Neutrophil (primary cell): ENCODE data around the gene HPCAL1.

Experiments used
- H3K27ac ChIP-seq: fragments of 200-600 bp; sonication (generic); 2 replicates; pipeline ENCODE4 v1.5.1; 2016; ENCODE audit warnings: mild to moderate bottlenecking, moderate library complexity
- H3K27me3 ChIP-seq: fragments of 200-600 bp; sonication (generic); 2 replicates; pipeline ENCODE4 v1.6.0; 2016; ENCODE audit warnings: mild to moderate bottlenecking
- H3K36me3 ChIP-seq: fragments of 200-600 bp; sonication (generic); 2 replicates; pipeline ENCODE4 v1.5.1; 2017
- H3K4me1 ChIP-seq, 2 experiments: fragments of 200-600 bp in 1 of 2; sonication (generic) in 1 of 2; 1 replicate in 1 of 2; 2 replicates in 1 of 2; pipeline versions ENCODE4 v1.5.1 to v1.6.1; 2013 to 2016; ENCODE audit warnings: low read depth in 1 of 2, low read length in 1 of 2, mild to moderate bottlenecking in 1 of 2, moderate library complexity in 1 of 2; ENCODE audit not compliant: control insufficient read depth in 1 of 2, insufficient read depth in 1 of 2
- H3K4me3 ChIP-seq, 2 experiments: fragments of 200-600 bp in 1 of 2; sonication (generic) in 1 of 2; 1 replicate in 1 of 2; 2 replicates in 1 of 2; pipeline ENCODE4 v1.5.1; 2013 to 2016; ENCODE audit warnings: low read depth in 1 of 2, low read length in 1 of 2, mild to moderate bottlenecking in 1 of 2, moderate library complexity in 1 of 2
- H3K9me3 ChIP-seq: fragments of 200-600 bp; sonication (generic); 2 replicates; pipeline ENCODE4 v1.5.1; 2016
- TF ChIP-seq, protein P1 (sequence below): fragments of 200-600 bp; sonication (generic); IDR thresholded peaks from 2 replicates; pipeline ENCODE4 v1.5.1; 2016; ENCODE audit warnings: antibody characterized with exemption

The HPCAL1 gene

DNA sequence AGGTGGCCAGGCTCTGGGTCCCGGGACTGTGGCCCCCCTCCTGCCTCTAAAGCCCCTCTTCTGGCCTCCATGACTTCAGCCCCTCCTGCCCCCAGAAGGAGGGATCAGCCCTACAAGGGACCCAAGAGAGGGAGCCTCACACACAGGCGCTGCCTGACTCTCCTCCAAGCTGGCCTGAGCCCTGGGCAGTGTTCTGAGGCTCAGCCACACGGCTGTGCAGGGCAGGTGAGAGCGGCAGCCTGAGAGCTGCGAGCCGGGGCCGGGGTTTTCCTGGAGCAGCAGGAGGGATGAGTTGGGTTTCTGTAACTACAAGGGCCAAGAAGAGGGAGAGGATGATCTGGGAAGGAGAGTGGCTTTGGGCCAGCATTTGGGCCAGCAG lies 70.1 kb downstream of the HPCAL1 start:
- Histone ChIP-seq H3K36me3 (no peaks in the 10 kb centered on the region), H3K9me3 (no peaks in the 10 kb centered on the region), H3K4me1 (no peaks in the 10 kb centered on the region), H3K4me3 (no peak overlapping the region), H3K27me3 (no peaks in the 10 kb centered on the region), H3K27ac (no peak overlapping the region)
- TF ChIP-seq, protein P1, sequence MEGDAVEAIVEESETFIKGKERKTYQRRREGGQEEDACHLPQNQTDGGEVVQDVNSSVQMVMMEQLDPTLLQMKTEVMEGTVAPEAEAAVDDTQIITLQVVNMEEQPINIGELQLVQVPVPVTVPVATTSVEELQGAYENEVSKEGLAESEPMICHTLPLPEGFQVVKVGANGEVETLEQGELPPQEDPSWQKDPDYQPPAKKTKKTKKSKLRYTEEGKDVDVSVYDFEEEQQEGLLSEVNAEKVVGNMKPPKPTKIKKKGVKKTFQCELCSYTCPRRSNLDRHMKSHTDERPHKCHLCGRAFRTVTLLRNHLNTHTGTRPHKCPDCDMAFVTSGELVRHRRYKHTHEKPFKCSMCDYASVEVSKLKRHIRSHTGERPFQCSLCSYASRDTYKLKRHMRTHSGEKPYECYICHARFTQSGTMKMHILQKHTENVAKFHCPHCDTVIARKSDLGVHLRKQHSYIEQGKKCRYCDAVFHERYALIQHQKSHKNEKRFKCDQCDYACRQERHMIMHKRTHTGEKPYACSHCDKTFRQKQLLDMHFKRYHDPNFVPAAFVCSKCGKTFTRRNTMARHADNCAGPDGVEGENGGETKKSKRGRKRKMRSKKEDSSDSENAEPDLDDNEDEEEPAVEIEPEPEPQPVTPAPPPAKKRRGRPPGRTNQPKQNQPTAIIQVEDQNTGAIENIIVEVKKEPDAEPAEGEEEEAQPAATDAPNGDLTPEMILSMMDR, result no peak

DNA sequence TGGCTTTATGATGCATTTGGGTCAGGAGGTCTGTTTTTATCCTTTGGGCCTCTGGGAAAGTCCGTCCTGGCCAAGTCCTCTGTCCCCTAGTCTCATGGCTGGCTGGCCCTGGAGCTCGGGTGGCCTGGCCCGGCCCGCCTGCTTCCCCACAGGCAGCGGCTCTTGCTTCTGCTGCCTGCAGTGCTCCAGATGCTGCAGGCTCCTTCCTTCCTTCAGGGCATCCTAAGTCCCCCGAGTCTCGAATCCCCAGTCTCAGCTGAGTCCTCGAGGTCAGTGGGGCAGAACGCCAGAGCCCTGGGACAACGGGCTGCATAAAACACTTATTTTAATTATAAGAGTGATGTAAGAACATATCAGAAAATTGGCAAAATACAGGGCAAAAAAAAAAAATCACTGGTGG lies 71.2 kb downstream of the HPCAL1 start:
- Histone ChIP-seq H3K36me3 (no peaks in the 10 kb centered on the region), H3K4me1 (peaks cover 5% of the 10 kb centered on the region in 2 experiments), H3K27me3 (no peaks in the 10 kb centered on the region), H3K9me3 (no peaks in the 10 kb centered on the region), H3K4me3 (no peak overlapping the region), H3K27ac (no peak overlapping the region)
- TF ChIP-seq, protein P1, result no peak

DNA sequence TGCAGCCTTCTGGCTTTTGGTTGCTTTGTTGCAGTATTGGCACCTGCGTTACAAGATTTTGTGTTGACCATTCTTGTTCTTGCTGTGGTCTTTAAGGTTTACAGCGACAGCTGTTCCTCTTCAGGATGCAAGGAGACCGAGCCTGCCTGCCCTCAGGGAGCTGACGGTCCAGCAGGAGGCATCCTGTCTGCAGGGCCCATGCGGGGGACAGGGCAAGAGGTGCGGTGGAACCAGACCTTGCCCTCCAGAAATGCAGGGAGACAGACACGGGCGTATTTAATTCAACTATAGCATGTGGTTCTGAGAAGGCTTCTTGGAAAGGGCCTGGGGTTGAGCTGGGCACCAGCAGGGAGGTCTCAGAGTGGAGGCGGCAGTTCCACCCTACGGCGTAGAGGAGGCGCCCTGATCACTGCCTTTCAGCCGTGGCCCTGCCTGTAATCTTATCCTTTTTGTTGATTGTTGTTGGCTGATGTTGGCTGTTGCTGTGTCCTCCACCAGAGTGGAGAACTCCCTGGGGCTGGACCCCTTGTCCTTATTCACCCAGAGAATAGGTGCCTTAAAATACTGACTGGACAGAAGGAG lies 71.7 kb downstream of the HPCAL1 start:
- no peak overlapping the region for H3K27ac ChIP-seq
- H3K27me3 ChIP-seq, result no peaks in the 10 kb centered on the region
- H3K9me3 ChIP-seq, result no peaks in the 10 kb centered on the region
- H3K4me3 ChIP-seq, result no peak overlapping the region
- peaks cover 9 to 10% of the 10 kb centered on the region in 2 experiments for H3K4me1 ChIP-seq
- TF ChIP-seq, protein P1, result no peak
- H3K36me3 ChIP-seq, result no peaks in the 10 kb centered on the region

DNA sequence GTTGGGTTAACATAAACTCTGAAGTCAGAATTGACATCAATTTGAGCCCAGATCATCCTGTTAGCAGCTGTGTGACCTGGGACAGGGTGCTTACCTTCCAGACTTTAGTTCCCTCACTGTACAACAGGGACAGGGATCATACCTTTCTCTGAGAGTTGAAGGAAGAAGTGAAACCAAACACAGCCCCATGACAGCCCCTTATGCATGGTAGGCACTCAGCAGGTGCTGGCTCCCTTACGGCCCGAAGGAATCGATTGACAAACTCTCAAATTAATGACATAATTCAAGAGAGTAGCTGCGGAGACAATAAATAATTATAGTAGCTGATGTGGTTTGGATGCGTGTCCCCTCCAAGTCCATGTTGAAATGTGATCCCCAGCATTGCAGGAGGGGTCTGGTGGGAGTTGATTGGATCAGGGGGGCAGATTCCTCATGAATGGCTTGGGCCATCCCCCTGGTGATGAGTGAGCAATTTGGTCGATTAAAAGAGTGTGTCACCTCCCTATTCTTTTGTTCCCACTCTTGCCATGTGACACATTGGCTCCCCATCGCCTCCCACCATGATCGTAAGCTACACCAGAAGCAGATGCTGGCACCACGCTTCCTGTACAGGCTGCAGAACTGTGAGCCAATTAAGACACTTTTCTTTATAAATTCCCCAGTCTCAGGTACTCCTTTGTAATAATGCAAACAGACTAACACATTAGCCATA lies 73.0 kb downstream of the HPCAL1 start:
- Histone ChIP-seq H3K4me3 (no peak overlapping the region), H3K27me3 (no peaks in the 10 kb centered on the region), H3K27ac (peak overlapping the region; percentile 27), H3K36me3 (no peaks in the 10 kb centered on the region), H3K4me1 (peaks cover 22 to 23% of the 10 kb centered on the region in 2 experiments), H3K9me3 (no peaks in the 10 kb centered on the region)
- TF ChIP-seq, protein P1, result no peak

DNA sequence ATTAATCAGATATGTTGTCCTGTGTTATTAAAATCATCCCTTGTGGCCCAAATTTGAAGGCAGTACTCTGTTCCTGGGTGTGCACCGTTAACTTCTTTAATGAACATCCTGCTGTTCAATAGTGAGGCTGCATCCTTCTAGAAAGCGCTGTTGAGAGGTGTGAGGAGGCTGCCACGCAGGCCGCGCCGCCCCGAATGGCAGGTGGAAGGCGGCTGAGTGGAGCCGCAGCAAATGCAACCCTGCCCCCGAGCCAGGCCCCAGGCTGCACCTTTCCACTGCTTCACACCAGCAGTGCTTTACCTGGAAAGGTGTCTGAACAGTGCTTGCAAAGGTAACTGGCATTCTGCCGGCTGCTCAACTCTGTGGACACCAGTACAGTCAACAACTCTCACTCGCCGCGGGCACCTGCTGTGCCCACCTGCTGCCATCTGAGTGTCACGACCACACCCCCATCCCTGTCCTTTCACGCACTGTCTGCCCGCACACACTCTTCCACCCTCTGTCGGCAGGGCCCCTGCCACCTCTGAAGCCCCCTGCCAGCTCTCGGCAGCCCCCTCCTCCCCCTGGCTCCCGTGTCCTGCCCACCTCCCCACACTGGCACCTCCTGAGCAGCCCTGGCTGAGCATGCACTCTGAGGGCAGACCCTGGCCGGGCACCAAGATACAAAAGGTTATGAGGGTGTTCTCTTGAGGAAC lies 74.5 kb downstream of the HPCAL1 start:
- TF ChIP-seq, protein P1, result no peak
- peaks cover 36 to 37% of the 10 kb centered on the region in 2 experiments for H3K4me1 ChIP-seq

More for the DNA sequence above, 74.5 kb downstream of the HPCAL1 start:
- no peaks in the 10 kb centered on the region for H3K9me3 ChIP-seq
- no peak overlapping the region for H3K27ac ChIP-seq
- H3K27me3 ChIP-seq, result no peaks in the 10 kb centered on the region
- H3K36me3 ChIP-seq, result no peaks in the 10 kb centered on the region
- no peak overlapping the region for H3K4me3 ChIP-seq
